RWPE1 (cell line): Measurements from ENCODE around the gene PTGER3.

Experiments
- CTCF ChIA-PET: fragments of 350-600 bp; sonication (Branson Sonifier 250); formaldehyde crosslinking; extraction: SDS; loops from one replicate; lab custom pipeline; 2021; lab: Yijun Ruan, JAX
- POLR2A ChIA-PET: fragments of 400-600 bp; formaldehyde crosslinking; extraction: SDS; loops from one replicate; lab custom pipeline; 2020; ENCODE audit warnings: antibody characterized with exemption; ENCODE audit not compliant: low non-redundant PET; lab: Yijun Ruan, JAX
- DNase-seq: peaks from one replicate; pipeline ENCODE4 v3.0.0; 2012; ENCODE audit warnings: low spot score
- H3K27ac ChIP-seq: fragments of 450-650 bp; 2 replicates; pipeline ENCODE4 v1.5.1; 2017
- TF ChIP-seq, protein P1 (sequence below): fragments of 450-650 bp; conservative IDR thresholded peaks from 2 replicates; pipeline ENCODE4 v1.5.1; 2017; ENCODE audit warnings: low read depth, mild to moderate bottlenecking

PTGER3 gene

DNA sequence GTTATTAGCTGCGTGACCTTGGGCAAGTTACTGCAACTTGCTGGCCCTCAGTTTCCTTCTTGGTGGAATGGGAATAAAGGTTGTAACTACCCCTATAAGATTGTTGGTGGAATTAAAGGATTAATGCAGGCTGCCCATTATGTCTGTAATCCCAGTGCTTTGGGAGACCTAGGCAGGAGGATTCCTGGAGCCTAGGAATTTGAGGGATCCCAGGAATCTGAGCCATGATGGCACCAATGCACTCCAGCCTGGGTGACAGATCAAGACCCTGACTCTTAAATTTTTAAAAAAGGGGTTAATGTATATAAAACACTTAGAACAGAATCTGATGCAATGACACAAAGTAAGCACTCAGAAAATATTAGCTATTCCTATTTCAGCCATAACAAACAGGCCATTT is 67.3 kb downstream of the PTGER3 start:
- DNase-seq: no peak
- TF ChIP-seq, protein P1, sequence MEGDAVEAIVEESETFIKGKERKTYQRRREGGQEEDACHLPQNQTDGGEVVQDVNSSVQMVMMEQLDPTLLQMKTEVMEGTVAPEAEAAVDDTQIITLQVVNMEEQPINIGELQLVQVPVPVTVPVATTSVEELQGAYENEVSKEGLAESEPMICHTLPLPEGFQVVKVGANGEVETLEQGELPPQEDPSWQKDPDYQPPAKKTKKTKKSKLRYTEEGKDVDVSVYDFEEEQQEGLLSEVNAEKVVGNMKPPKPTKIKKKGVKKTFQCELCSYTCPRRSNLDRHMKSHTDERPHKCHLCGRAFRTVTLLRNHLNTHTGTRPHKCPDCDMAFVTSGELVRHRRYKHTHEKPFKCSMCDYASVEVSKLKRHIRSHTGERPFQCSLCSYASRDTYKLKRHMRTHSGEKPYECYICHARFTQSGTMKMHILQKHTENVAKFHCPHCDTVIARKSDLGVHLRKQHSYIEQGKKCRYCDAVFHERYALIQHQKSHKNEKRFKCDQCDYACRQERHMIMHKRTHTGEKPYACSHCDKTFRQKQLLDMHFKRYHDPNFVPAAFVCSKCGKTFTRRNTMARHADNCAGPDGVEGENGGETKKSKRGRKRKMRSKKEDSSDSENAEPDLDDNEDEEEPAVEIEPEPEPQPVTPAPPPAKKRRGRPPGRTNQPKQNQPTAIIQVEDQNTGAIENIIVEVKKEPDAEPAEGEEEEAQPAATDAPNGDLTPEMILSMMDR: no peak
- POLR2A ChIA-PET: no interaction called here
- CTCF ChIA-PET: no interaction called here
- H3K27ac ChIP-seq: no peak overlapping the region

DNA sequence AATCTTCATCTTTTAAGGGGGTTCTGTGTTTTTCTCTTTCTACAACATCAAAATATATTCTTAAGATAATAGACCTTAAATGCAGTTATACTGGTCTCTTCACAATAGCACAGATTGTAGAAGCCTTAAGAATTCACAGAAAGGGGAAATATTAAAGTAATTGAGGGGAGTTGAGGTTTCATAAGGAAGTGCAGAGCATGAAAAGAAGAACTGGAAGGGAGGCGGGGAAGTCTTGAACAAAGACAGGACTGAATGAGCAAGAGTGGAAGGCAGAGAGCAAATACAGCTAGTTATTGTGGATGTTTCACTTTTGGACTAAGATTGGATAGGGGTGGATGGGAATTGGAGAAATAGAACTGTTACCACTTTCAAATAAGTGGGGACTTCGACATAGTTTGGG is 67.7 kb downstream of the PTGER3 start:
- ChIA-PET CTCF (no interaction called here), POLR2A (no interaction called here)

DNA sequence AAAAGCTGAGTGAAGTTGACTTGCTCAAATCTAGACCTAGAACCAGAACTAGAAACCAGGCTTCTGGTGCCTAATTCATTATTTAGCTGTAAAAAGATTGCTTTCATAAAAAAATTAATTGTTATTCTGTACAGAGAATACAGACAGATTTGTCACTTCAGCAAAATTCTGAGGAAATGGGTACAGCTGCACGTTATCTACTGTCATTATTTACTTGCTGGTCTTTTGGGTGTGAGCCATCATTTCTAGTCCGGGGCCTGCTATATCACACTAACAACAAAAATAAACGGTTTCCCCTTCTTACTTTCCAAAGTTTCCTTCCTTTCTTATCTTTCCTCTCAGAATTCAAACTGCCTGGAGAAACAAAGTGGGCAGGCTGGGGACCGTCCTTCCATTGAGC is 68.3 kb downstream of the PTGER3 start:
- CTCF ChIA-PET: no interaction called here
- TF ChIP-seq, protein P1: no peak
- no peak overlapping the region for H3K27ac ChIP-seq
- DNase-seq: no peak
- POLR2A ChIA-PET: no interaction called here

More for the DNA sequence above, 67.7 kb downstream of the PTGER3 start:
- H3K27ac ChIP-seq: no peak overlapping the region
- DNase-seq: no peak
- TF ChIP-seq, protein P1: no peak

DNA sequence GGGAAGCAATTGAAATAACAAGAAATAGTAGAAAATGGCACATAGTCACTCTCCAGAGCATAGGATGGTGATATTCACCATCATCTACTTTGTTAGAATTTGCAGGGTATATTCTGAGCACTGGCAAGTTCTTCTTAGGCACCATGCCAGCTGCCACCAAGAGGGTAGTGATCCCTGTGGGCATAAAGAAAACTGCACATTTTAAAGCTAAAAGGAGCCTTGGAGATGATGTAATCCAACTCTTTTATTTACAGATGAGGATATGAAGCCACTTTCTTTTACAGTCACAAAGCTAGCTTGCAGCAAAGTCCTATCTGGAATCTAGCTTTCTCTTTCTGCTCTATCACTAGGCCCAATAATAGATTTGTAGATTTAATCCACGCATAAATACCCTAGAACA is 69.0 kb downstream of the PTGER3 start:
- POLR2A ChIA-PET: no interaction called here
- TF ChIP-seq, protein P1: no peak
- no peak overlapping the region for H3K27ac ChIP-seq
- CTCF ChIA-PET: no interaction called here
- no peak for DNase-seq

DNA sequence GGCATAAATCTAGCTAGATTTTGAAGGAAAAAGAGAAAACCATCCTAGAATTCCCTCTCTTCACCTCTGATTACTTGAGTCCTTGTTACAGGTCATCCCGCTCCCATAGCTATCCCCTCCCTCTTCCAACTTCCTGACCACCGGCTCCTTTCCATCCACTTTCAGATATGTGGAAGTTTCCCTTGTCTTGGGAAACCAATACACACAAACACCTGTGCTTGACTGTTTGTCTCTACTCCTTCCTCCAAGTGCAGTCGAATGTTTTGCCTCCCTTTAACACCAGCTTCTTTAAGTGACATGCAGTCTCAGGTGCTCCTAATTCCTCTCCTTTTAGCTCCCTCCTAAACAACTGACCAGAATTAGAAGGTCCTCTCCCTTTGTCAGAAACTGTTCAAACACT is 70.0 kb downstream of the PTGER3 start:
- DNase-seq: no peak
- TF ChIP-seq, protein P1: no peak
- CTCF ChIA-PET: interaction anchor here (1.5 kb wide), 1 partner anchor 11 kb away, joined by 5 read pairs; no protein-coding TSS in a partner anchor
- POLR2A ChIA-PET: no interaction called here
- H3K27ac ChIP-seq: no peak overlapping the region

DNA sequence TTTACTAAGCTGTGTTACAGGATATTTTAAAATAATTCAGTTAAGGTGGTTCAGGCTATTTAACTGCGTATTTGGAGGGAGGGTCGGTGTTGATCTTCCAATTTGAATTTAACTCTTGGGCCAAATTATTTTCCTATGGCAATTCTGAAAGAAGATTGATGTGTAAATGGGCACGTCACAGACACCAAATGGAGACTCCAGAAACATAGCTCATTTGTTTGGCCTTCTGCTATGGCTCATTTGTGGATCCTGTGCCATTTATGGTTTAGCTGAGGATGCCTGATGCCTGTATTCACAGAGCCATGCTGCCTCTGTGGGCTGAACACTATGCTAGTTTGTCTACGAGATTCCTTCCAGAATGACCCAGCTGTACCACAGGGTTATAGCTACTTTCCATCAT is 70.6 kb downstream of the PTGER3 start:
- ChIA-PET POLR2A (no interaction called here), CTCF (interaction anchor here (1.5 kb wide), 1 partner anchor 11 kb away, joined by 5 read pairs; no protein-coding TSS in a partner anchor)
- TF ChIP-seq, protein P1: no peak
- no peak overlapping the region for H3K27ac ChIP-seq
- DNase-seq: no peak

DNA sequence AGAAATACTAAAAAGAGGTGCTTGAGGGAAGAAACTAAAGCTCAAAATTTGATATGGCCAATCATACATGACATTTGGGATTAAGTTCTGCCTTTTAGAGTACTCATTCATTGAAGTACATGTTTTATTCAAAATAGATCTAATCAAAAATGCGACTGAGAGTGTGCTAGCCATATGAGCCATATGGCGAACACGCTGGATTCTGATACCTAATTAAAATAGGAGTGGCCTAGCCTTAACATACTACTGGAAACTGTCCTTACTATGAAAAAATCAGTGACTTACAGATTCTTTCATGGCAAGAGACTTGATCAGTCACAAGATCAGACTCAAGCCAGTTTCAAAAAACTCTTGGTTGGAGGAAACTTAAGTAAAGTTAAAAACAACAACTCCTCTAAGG is 73.9 kb downstream of the PTGER3 start:
- TF ChIP-seq, protein P1: no peak
- H3K27ac ChIP-seq: no peak overlapping the region
- ChIA-PET POLR2A (no interaction called here), CTCF (no interaction called here)
- DNase-seq: no peak
